ENCODE data around the gene MTMR12.
A peak's percentile ranks its signal among the peaks of the same experiment; 100 is the strongest.
"Not testable (repeated sequence)": the region's sequence is repeated elsewhere in the genome, so short reads cannot be mapped to it uniquely, and the experiment has no call there.

Gene MTMR12

GRCh38 chr5:32325062-32325461 lies 12.3 kb upstream of the MTMR12 start:
- no peak for DNase-seq

- DNase-seq, result no peak
Observed at GRCh38 chr5:32323741-32324140, 11.0 kb upstream of the MTMR12 start.

GRCh38 chr5:32322882-32323281 lies 10.1 kb upstream of the MTMR12 start:
- DNase-seq, result no peak

- not testable (repeated sequence) for DNase-seq
Observed at GRCh38 chr5:32321787-32322186, 9.0 kb upstream of the MTMR12 start.

- DNase-seq, result no peak
Observed at GRCh38 chr5:32320576-32320975, 7.8 kb upstream of the MTMR12 start.

GRCh38 chr5:32319926-32320543 lies 7.3 kb upstream of the MTMR12 start:
- DNase-seq, result no peak

- DNase-seq, result no peak
Observed at GRCh38 chr5:32319392-32319791, 6.7 kb upstream of the MTMR12 start.

GRCh38 chr5:32317041-32317440 lies 4.3 kb upstream of the MTMR12 start:
- no peak for DNase-seq

GRCh38 chr5:32315221-32316014 lies 2.7 kb upstream of the MTMR12 start:
- no peak for DNase-seq

- no peak for DNase-seq
Observed at GRCh38 chr5:32314658-32315057, 1.9 kb upstream of the MTMR12 start.

GRCh38 chr5:32314152-32314488 lies 1.4 kb upstream of the MTMR12 start:
- DNase-seq, result not testable (repeated sequence)

- peak; percentile 39 for DNase-seq
Observed at GRCh38 chr5:32312197-32312594, 543 bp downstream of the MTMR12 start.

GRCh38 chr5:32311404-32312196 lies 1.1 kb downstream of the MTMR12 start:
- no peak for DNase-seq

GRCh38 chr5:32309761-32310160 lies 3.0 kb downstream of the MTMR12 start:
- no peak for DNase-seq

- DNase-seq, result no peak
Observed at GRCh38 chr5:32308946-32309345, 3.8 kb downstream of the MTMR12 start.

GRCh38 chr5:32307769-32308194 lies 5.0 kb downstream of the MTMR12 start:
- DNase-seq, result no peak

GRCh38 chr5:32304622-32305021 lies 8.1 kb downstream of the MTMR12 start:
- DNase-seq, result no peak

- no peak for DNase-seq
Observed at GRCh38 chr5:32303755-32304120, 9.0 kb downstream of the MTMR12 start.

- no peak for DNase-seq
Observed at GRCh38 chr5:32302835-32303754, 9.6 kb downstream of the MTMR12 start.

- no peak for DNase-seq
Observed at GRCh38 chr5:32301891-32302290, 10.8 kb downstream of the MTMR12 start.

GRCh38 chr5:32299059-32299677 lies 13.6 kb downstream of the MTMR12 start:
- DNase-seq, result no peak

- no peak for DNase-seq
Observed at GRCh38 chr5:32298059-32298415, 14.7 kb downstream of the MTMR12 start.
